Measurements from ENCODE around the gene ANO10.

- no peak for TF ChIP-seq EZH2 (IDR thresholded peaks at IDR 0.05; ENCODE audit: borderline replicate concordance, low read depth, low read length, severe bottlenecking)
- no peak for TF ChIP-seq CTCF (IDR thresholded peaks at IDR 0.05; ENCODE audit: borderline replicate concordance, extremely low read depth, low read length, poor library complexity, severe bottlenecking)
These were observed 41.6 kb downstream of the ANO10 start for GRCh38 chr3:43580181-43580580.

Measured in DND-41 (cell line).